Lower lobe of right lung (tissue), 2 donors: ENCODE measurements around the gene CPNE7. TPM values are rescaled to one million over a fixed set of nuclear protein-coding genes. Genes with fewer than 3 reads are reported as not detected.
"Not testable (repeated sequence)": the region's sequence is repeated elsewhere in the genome, so short reads cannot be mapped to it uniquely, and the experiment has no call there.

Experiments used
- ATAC-seq, 2 donors: fragments of 200-7000 bp; cut with Tn5 transposase; one replicate each; pipeline ENCODE4 v1.9.1; 2020 to 2022; ENCODE audit warnings: mild to moderate bottlenecking in 2 of 2, moderate library complexity in 2 of 2
- DNase-seq: peaks from one replicate; pipeline ENCODE4 v3.0.0-alpha.2; 2020
- H3K27ac ChIP-seq: fragments of 200-600 bp; one replicate; pipeline ENCODE4 v1.8.0; 2022
- H3K27me3 ChIP-seq: fragments of 200-600 bp; one replicate; pipeline ENCODE4 v1.8.0; 2022; ENCODE audit warnings: low read depth
- H3K36me3 ChIP-seq: fragments of 200-600 bp; one replicate; pipeline ENCODE4 v1.8.0; 2022; ENCODE audit warnings: mild to moderate bottlenecking
- H3K4me1 ChIP-seq: fragments of 200-600 bp; one replicate; pipeline ENCODE4 v1.8.0; 2022
- H3K4me3 ChIP-seq: fragments of 200-600 bp; one replicate; pipeline ENCODE4 v1.8.0; 2022; ENCODE audit warnings: mild to moderate bottlenecking
- H3K9me3 ChIP-seq: fragments of 200-600 bp; one replicate; pipeline ENCODE4 v1.8.0; 2022
- CTCF ChIP-seq: fragments of 200-600 bp; IDR thresholded peaks from one replicate; pipeline ENCODE4 v1.8.0; 2022; ENCODE audit warnings: antibody characterized with exemption, mild to moderate bottlenecking
- intact Hi-C: fragments of 100-400 bp; cut with DNase I; formaldehyde crosslinking; loops from one replicate; pipeline ENCODE4 v1.11.0; 2022
- total RNA-seq: library from RNA; stranded (reverse); fragmentation: NEBNext Ultra II Directional; extraction: Animal tissue kit (Norgen Biotek cat#: 25700); gene quantifications from one replicate; pipeline ENCODE4 v1.2.1, GENCODE V29; 2021
- donor health status: DM: no; HTN: yes; CAD: no; lungs with severe emphysema.

CPNE7 gene
- total RNA-seq, 1 donor from 2014 or later: 0.35 TPM

GRCh38 chr16:89569506-89570341 lies 5.8 kb upstream of the CPNE7 start:
- H3K9me3 ChIP-seq: no peaks in the 10 kb centered on the region
- H3K4me3 ChIP-seq: no peak overlapping the region
- intact Hi-C loops: no loop called here
- peaks cover 24% of the 10 kb centered on the region for H3K4me1 ChIP-seq
- H3K36me3 ChIP-seq: peaks cover 3% of the 10 kb centered on the region
- no peak for TF ChIP-seq CTCF
- ATAC-seq (no peak), DNase-seq (no peak)
- H3K27ac ChIP-seq: no peak overlapping the region
- peaks cover 32% of the 10 kb centered on the region for H3K27me3 ChIP-seq

- Histone ChIP-seq H3K27me3 (peaks cover 40% of the 10 kb centered on the region), H3K4me1 (peaks cover 23% of the 10 kb centered on the region), H3K4me3 (no peak overlapping the region), H3K27ac (no peak overlapping the region), H3K9me3 (no peaks in the 10 kb centered on the region), H3K36me3 (no peaks in the 10 kb centered on the region)
- intact Hi-C loops: no loop called here
- TF ChIP-seq CTCF: no peak
- ATAC-seq: no peak
- no peak for DNase-seq
Observed at GRCh38 chr16:89570342-89570923, 5.1 kb upstream of the CPNE7 start.

- H3K4me1 ChIP-seq: peaks cover 17% of the 10 kb centered on the region
- ATAC-seq, H3K36me3 ChIP-seq, H3K27ac ChIP-seq, DNase-seq, H3K9me3 ChIP-seq, intact Hi-C loops, H3K4me3 ChIP-seq: not testable (repeated sequence)
- H3K27me3 ChIP-seq: peaks cover 44% of the 10 kb centered on the region
Observed at GRCh38 chr16:89570983-89571598, 4.5 kb upstream of the CPNE7 start.

- ATAC-seq: no peak
- no peaks in the 10 kb centered on the region for H3K36me3 ChIP-seq
- intact Hi-C loops: no loop called here
- peaks cover 50% of the 10 kb centered on the region for H3K27me3 ChIP-seq
- no peak overlapping the region for H3K4me3 ChIP-seq
- no peak overlapping the region for H3K27ac ChIP-seq
- H3K9me3 ChIP-seq: no peaks in the 10 kb centered on the region
- DNase-seq: no peak
- no peak for TF ChIP-seq CTCF
- peaks cover 13% of the 10 kb centered on the region for H3K4me1 ChIP-seq
Observed at GRCh38 chr16:89571636-89572035, 3.9 kb upstream of the CPNE7 start.

- Histone ChIP-seq H3K27ac (no peak overlapping the region), H3K4me1 (peaks cover 13% of the 10 kb centered on the region), H3K9me3 (no peaks in the 10 kb centered on the region), H3K36me3 (no peaks in the 10 kb centered on the region), H3K27me3 (peaks cover 54% of the 10 kb centered on the region), H3K4me3 (no peak overlapping the region)
- intact Hi-C loops: no loop called here
- ATAC-seq: no peak
- no peak for TF ChIP-seq CTCF
- DNase-seq: no peak
Observed at GRCh38 chr16:89572073-89572484, 3.5 kb upstream of the CPNE7 start.
